ENCODE measurements around the gene PPP2R3A.

GRCh38 chr3:136135039-136135802 lies 169.7 kb downstream of the PPP2R3A start:
- TF ChIP-seq FOXP2 (optimal IDR thresholded peaks at IDR 0.05; ENCODE audit: borderline replicate concordance, extremely low read depth, extremely low read length, insufficient read depth) (no peak), REST (IDR thresholded peaks at IDR 0.05; ENCODE audit: insufficient read depth in 1 of 2, low read depth in 2 of 2, low read length in 2 of 2) (no peak), POLR2AphosphoS5 (IDR thresholded peaks at IDR 0.05; ENCODE audit: low read depth, low read length) (no peak), SIN3A (IDR thresholded peaks at IDR 0.05; ENCODE audit: borderline replicate concordance, insufficient read depth, low read length) (no peak)
